ENCODE results near the gene HSPA1L.
"Not testable (repeated sequence)": the region's sequence is repeated elsewhere in the genome, so short reads cannot be mapped to it uniquely, and the experiment has no call there.

DNA sequence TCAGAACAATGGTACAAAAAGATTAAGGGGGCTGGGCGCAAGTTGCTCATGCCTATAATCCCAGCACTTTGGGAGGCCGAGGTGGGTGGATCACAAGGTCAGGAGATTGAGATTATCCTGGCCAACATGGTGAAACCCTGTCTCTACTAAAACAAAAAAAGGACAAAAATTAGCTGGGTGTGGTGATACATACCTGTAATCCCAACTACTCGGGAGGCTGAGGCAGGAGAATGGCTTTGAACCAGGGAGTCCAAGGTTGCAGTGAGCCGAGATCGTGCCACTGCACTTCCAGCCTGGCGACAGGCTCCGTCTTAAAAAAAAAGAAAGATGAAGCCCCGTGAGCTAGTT is 24.7 kb upstream of the HSPA1L start:
- TF ChIP-seq, protein P1, sequence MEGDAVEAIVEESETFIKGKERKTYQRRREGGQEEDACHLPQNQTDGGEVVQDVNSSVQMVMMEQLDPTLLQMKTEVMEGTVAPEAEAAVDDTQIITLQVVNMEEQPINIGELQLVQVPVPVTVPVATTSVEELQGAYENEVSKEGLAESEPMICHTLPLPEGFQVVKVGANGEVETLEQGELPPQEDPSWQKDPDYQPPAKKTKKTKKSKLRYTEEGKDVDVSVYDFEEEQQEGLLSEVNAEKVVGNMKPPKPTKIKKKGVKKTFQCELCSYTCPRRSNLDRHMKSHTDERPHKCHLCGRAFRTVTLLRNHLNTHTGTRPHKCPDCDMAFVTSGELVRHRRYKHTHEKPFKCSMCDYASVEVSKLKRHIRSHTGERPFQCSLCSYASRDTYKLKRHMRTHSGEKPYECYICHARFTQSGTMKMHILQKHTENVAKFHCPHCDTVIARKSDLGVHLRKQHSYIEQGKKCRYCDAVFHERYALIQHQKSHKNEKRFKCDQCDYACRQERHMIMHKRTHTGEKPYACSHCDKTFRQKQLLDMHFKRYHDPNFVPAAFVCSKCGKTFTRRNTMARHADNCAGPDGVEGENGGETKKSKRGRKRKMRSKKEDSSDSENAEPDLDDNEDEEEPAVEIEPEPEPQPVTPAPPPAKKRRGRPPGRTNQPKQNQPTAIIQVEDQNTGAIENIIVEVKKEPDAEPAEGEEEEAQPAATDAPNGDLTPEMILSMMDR (IDR thresholded peaks at IDR 0.05), result not testable (repeated sequence)
- TF ChIP-seq POLR2A (IDR thresholded peaks at IDR 0.05), result not testable (repeated sequence)

All from body of pancreas (tissue), 4 donors.